Neural cell (in vitro differentiated cells): ENCODE results near the gene STAB1. TPM values are rescaled to one million over a fixed set of nuclear protein-coding genes. Genes with fewer than 3 reads are reported as not detected.

ENCODE experiments used
- H2AFZ ChIP-seq: fragments of 200-600, 300-800 bp; sonication (generic), shearing (Covaris generic); 2 replicates; pipeline ENCODE4 v1.6.0; 2014; ENCODE audit warnings: low read depth, mild to moderate bottlenecking, antibody characterized with exemption, low read length, moderate library complexity
- H3F3A ChIP-seq: fragments of 200-600 bp; shearing (Covaris generic); 2 replicates; pipeline ENCODE4 v1.6.1; 2016; ENCODE audit warnings: mild to moderate bottlenecking, moderate library complexity, mixed read lengths, antibody characterized with exemption, low read length; ENCODE audit not compliant: insufficient read depth, poor library complexity, severe bottlenecking
- H3K27ac ChIP-seq: fragments of 200-600, 300-800 bp; sonication (generic), shearing (Covaris generic); 2 replicates; pipeline ENCODE4 v1.5.1; 2014; ENCODE audit warnings: mild to moderate bottlenecking, low read length, moderate library complexity
- H3K27me3 ChIP-seq: fragments of 300-800, 200-600 bp; sonication (generic), shearing (Covaris generic); 2 replicates; pipeline ENCODE4 v1.6.0; 2014; ENCODE audit warnings: mild to moderate bottlenecking, low read depth, low read length, moderate library complexity; ENCODE audit not compliant: insufficient read depth
- H3K36me3 ChIP-seq: fragments of 300-800, 200-600 bp; sonication (generic), shearing (Covaris generic); 2 replicates; pipeline ENCODE4 v1.5.1; 2014; ENCODE audit warnings: mild to moderate bottlenecking, antibody characterized with exemption, low read length, moderate library complexity; ENCODE audit not compliant: insufficient read depth
- H3K4me2 ChIP-seq: fragments of 300-800, 200-600 bp; sonication (generic), shearing (Covaris generic); 2 replicates; pipeline ENCODE4 v1.6.0; 2014; ENCODE audit warnings: mild to moderate bottlenecking, low read length
- H3K4me3 ChIP-seq: fragments of 300-800, 200-600 bp; sonication (generic), shearing (Covaris generic); 2 replicates; pipeline ENCODE4 v1.5.1; 2014; ENCODE audit warnings: mild to moderate bottlenecking, low read length, moderate library complexity
- H3K79me2 ChIP-seq: fragments of 200-600 bp; shearing (Covaris generic); replicated peaks from 2 replicates; pipeline ENCODE4 v1.6.0; 2014; ENCODE audit warnings: mild to moderate bottlenecking, low read length, moderate library complexity; ENCODE audit not compliant: insufficient read depth
- H3K9ac ChIP-seq: fragments of 300-800, 200-600 bp; sonication (generic), shearing (Covaris generic); 2 replicates; pipeline ENCODE4 v1.6.1; 2016; ENCODE audit warnings: mild to moderate bottlenecking, low read length, mixed read lengths
- H3K9me2 ChIP-seq: fragments of 200-600 bp; shearing (Covaris generic); 2 replicates; pipeline ENCODE4 v1.6.1; 2016; ENCODE audit warnings: mild to moderate bottlenecking, low read length, mixed read lengths; ENCODE audit not compliant: insufficient read depth
- H3K9me3 ChIP-seq: fragments of 200-600, 300-800 bp; sonication (generic), shearing (Covaris generic); 2 replicates; pipeline ENCODE4 v1.6.1; 2016; ENCODE audit warnings: mild to moderate bottlenecking, mixed run types, low read length, moderate library complexity, mixed read lengths
- H4K20me1 ChIP-seq: fragments of 200-600 bp; shearing (Covaris generic); 2 replicates; pipeline ENCODE4 v1.6.1; 2016; ENCODE audit warnings: mild to moderate bottlenecking, mixed run types; ENCODE audit not compliant: insufficient read depth
- CTCF ChIP-seq: fragments of 450-650 bp; IDR thresholded peaks from 2 replicates; pipeline ENCODE4 v1.5.1; 2014; ENCODE audit warnings: antibody characterized with exemption, mild to moderate bottlenecking, moderate library complexity; ENCODE audit not compliant: poor library complexity, severe bottlenecking
- EP300 ChIP-seq: fragments of 450-650 bp; conservative IDR thresholded peaks from 2 replicates; pipeline ENCODE4 v1.6.1; 2014; ENCODE audit warnings: antibody characterized with exemption, mild to moderate bottlenecking, moderate library complexity; ENCODE audit not compliant: poor library complexity, severe bottlenecking
- EZH2 ChIP-seq: fragments of 200-600, 300-800 bp; shearing (Covaris generic), sonication (generic); IDR thresholded peaks from 2 replicates; pipeline ENCODE4 v1.6.1; 2014; ENCODE audit warnings: antibody characterized with exemption, low read length, borderline replicate concordance, mild to moderate bottlenecking; ENCODE audit not compliant: insufficient read depth, poor library complexity, severe bottlenecking
- MXI1 ChIP-seq: fragments of 450-650 bp; conservative IDR thresholded peaks from 2 replicates; pipeline ENCODE4 v1.6.1; 2014; ENCODE audit warnings: antibody characterized with exemption, mild to moderate bottlenecking; ENCODE audit not compliant: poor library complexity, severe bottlenecking
- POLR2AphosphoS5 ChIP-seq: IDR thresholded peaks from 2 replicates; pipeline ENCODE4 v1.6.1; 2012
- RAD21 ChIP-seq: fragments of 450-650 bp; conservative IDR thresholded peaks from 2 replicates; pipeline ENCODE4 v1.6.1; 2014; ENCODE audit warnings: antibody characterized with exemption, mild to moderate bottlenecking, moderate library complexity
- SMC3 ChIP-seq: fragments of 450-650 bp; conservative IDR thresholded peaks from 2 replicates; pipeline ENCODE4 v1.6.1; 2014; ENCODE audit warnings: antibody characterized with exemption, mild to moderate bottlenecking, moderate library complexity; ENCODE audit not compliant: poor library complexity
- TAF1 ChIP-seq: IDR thresholded peaks from 2 replicates; pipeline ENCODE4 v1.6.1; 2012; ENCODE audit warnings: low read depth
- polyA plus RNA-seq: library from polyadenylated mRNA; depleted of rRNA; stranded (reverse); fragments of >200 nt; gene quantifications from 2 replicates; pipeline ENCODE4 v1.2.3, GENCODE V29; 2014
- TF ChIP-seq, protein P1 (sequence below): IDR thresholded peaks from 2 replicates; pipeline ENCODE4 v1.6.1; 2012; ENCODE audit warnings: borderline replicate concordance

The STAB1 gene
- polyA plus RNA-seq, 1 donor from 2014 or later = 0.28 TPM

- H3K4me2 ChIP-seq = no peak overlapping the region
- no peak overlapping the region for H3K4me3 ChIP-seq
- no peaks in the 10 kb centered on the region for H4K20me1 ChIP-seq
- no peaks in the 10 kb centered on the region for H3K79me2 ChIP-seq
- H3K9me3 ChIP-seq = no peaks in the 10 kb centered on the region
- H2AFZ ChIP-seq = no peak overlapping the region
- no peaks in the 10 kb centered on the region for H3F3A ChIP-seq
- H3K36me3 ChIP-seq = no peaks in the 10 kb centered on the region
- no peaks in the 10 kb centered on the region for H3K9me2 ChIP-seq
- TF ChIP-seq TAF1 (no peak), POLR2AphosphoS5 (no peak), EZH2 (no peak), SMC3 (no peak), EP300 (no peak), CTCF (no peak), MXI1 (no peak), RAD21 (no peak)
- TF ChIP-seq, protein P1, sequence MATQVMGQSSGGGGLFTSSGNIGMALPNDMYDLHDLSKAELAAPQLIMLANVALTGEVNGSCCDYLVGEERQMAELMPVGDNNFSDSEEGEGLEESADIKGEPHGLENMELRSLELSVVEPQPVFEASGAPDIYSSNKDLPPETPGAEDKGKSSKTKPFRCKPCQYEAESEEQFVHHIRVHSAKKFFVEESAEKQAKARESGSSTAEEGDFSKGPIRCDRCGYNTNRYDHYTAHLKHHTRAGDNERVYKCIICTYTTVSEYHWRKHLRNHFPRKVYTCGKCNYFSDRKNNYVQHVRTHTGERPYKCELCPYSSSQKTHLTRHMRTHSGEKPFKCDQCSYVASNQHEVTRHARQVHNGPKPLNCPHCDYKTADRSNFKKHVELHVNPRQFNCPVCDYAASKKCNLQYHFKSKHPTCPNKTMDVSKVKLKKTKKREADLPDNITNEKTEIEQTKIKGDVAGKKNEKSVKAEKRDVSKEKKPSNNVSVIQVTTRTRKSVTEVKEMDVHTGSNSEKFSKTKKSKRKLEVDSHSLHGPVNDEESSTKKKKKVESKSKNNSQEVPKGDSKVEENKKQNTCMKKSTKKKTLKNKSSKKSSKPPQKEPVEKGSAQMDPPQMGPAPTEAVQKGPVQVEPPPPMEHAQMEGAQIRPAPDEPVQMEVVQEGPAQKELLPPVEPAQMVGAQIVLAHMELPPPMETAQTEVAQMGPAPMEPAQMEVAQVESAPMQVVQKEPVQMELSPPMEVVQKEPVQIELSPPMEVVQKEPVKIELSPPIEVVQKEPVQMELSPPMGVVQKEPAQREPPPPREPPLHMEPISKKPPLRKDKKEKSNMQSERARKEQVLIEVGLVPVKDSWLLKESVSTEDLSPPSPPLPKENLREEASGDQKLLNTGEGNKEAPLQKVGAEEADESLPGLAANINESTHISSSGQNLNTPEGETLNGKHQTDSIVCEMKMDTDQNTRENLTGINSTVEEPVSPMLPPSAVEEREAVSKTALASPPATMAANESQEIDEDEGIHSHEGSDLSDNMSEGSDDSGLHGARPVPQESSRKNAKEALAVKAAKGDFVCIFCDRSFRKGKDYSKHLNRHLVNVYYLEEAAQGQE = no peak
- no peaks in the 10 kb centered on the region for H3K27me3 ChIP-seq
- H3K9ac ChIP-seq = no peak overlapping the region
- H3K27ac ChIP-seq = no peak overlapping the region
These were observed 9.8 kb downstream of the STAB1 start for GRCh38 chr3:52504977-52505376.

- H3K4me2 ChIP-seq = no peak overlapping the region
- no peaks in the 10 kb centered on the region for H3K9me3 ChIP-seq
- no peaks in the 10 kb centered on the region for H4K20me1 ChIP-seq
- H3F3A ChIP-seq = no peaks in the 10 kb centered on the region
- H2AFZ ChIP-seq = no peak overlapping the region
- no peak overlapping the region for H3K4me3 ChIP-seq
- no peaks in the 10 kb centered on the region for H3K27me3 ChIP-seq
- H3K36me3 ChIP-seq = no peaks in the 10 kb centered on the region
- TF ChIP-seq EP300 (no peak), POLR2AphosphoS5 (no peak), MXI1 (no peak), CTCF (no peak), RAD21 (no peak), EZH2 (no peak), SMC3 (no peak), TAF1 (no peak)
- TF ChIP-seq, protein P1 = no peak
- H3K27ac ChIP-seq = no peak overlapping the region
- no peak overlapping the region for H3K9ac ChIP-seq
- no peaks in the 10 kb centered on the region for H3K9me2 ChIP-seq
- H3K79me2 ChIP-seq = no peaks in the 10 kb centered on the region
These were observed 11.3 kb downstream of the STAB1 start for GRCh38 chr3:52506266-52506966.
